ENCODE measurements around the gene TM4SF4. TPM values are rescaled to one million over a fixed set of nuclear protein-coding genes. Genes with fewer than 3 reads are reported as not detected.

TM4SF4 gene
- total RNA-seq, 4 donors from 2014 or later: 3.4 TPM; not detected in 3

DNA sequence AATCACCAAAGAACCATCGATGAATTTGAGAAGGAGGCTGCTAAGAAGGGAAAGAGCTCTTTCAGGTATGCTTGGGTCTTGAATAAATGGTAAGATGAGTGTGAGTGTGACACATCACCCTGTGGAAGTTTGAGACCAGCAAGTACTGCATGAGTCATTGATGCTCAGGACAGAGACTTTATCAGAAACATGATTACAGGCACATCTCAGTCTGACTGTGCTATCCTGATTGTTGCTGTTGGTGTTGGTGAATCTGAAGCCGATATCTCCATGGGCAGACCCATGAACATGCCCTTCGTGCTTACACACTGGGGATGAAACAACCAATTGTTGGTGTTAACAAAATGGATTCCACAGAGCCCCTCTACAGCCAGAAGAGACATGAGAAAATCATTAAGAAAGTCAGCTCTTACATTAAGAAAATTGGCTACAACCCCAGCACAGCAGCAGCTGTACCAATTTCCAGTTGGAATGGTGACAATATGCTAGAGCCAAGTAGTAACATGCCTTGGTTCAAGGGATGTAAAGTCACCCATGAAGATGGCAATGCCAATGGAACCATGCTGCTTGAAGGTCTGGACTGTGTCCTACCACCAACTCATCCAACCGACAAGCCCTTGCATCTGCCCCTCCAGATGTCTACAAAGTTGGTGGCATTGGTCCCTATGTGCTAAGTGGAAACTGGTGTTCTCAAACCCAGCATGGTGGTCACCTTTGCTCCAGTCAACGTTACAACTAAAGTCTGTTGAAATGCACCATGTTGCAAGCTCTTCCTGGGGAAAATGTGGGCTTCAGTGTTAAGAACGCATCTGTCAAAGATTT, 20.5 kb downstream of the TM4SF4 start:
- intact Hi-C loops (cut with DNase I): loop anchor here (5.0 kb wide), 1 partner anchor 277 kb away; no protein-coding TSS in a partner anchor
- 91 to 94% methylated on average over 6 of the region's 6 CpGs for WGBS, 2 donors

DNA sequence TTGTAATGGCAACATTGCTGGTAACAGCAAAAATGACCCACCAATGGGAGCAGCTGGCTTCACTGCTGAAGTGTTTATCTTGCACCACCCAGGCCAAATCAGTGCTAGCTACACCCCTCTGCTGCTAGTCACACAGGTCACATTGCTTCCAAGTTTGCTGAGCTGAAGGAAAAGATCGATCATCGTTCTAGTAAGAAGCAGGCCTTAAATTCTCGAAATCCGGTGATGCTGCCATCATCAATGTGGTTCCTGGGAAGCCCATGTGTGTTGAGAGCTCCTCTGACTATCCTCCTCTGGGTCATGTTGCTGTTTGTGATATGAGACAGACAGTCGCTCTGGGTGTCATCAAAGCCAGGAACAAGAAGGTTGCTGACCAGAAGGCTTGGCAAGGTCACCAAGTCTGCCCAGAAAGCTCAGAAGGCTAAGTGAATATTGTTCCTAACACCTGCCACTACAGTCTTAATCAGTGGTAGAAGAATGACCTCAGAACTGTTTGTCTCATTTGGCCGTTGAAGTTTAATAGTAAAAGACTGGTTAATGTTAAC, 21.2 kb downstream of the TM4SF4 start:
- WGBS, 2 donors: 84 to 95% methylated on average over 6 of the region's 6 CpGs
- intact Hi-C loops (cut with DNase I): no loop called here

More for the DNA sequence above, 20.5 kb downstream of the TM4SF4 start:
- TF ChIP-seq, protein P1, sequence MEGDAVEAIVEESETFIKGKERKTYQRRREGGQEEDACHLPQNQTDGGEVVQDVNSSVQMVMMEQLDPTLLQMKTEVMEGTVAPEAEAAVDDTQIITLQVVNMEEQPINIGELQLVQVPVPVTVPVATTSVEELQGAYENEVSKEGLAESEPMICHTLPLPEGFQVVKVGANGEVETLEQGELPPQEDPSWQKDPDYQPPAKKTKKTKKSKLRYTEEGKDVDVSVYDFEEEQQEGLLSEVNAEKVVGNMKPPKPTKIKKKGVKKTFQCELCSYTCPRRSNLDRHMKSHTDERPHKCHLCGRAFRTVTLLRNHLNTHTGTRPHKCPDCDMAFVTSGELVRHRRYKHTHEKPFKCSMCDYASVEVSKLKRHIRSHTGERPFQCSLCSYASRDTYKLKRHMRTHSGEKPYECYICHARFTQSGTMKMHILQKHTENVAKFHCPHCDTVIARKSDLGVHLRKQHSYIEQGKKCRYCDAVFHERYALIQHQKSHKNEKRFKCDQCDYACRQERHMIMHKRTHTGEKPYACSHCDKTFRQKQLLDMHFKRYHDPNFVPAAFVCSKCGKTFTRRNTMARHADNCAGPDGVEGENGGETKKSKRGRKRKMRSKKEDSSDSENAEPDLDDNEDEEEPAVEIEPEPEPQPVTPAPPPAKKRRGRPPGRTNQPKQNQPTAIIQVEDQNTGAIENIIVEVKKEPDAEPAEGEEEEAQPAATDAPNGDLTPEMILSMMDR (IDR thresholded peaks at IDR 0.05): no peak
- no peak for TF ChIP-seq POLR2A (IDR thresholded peaks at IDR 0.05)
- H3K9me3 ChIP-seq: no peaks in the 10 kb centered on the region
- H3K4me3 ChIP-seq (replicated peaks in 1 of 3): no peak overlapping the region
- no peak overlapping the region for H3K27ac ChIP-seq
- no peaks in the 10 kb centered on the region for H3K27me3 ChIP-seq
- H3K4me1 ChIP-seq: no peaks in the 10 kb centered on the region
- DNase-seq: no peak
- no peaks in the 10 kb centered on the region for H3K36me3 ChIP-seq

DNA sequence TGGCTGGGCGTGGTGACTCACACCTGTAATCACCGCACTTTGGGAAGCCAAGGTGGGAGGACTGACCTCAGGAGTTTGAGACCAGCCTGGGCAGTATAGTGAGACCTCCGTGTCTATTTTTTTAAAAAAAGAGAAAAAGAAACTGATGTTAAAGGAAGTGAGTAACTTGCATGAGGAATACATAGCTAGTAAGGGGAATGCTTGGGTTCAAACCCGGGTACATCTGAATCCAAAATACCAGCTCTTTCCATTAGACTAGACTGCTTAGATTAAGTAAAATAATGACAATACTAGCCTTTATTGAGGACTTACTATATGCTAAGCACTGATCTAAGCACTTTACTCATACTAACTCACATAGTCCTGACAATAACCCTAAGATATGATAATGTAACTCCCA, 22.4 kb downstream of the TM4SF4 start:
- H3K9me3 ChIP-seq: no peaks in the 10 kb centered on the region
- no peak overlapping the region for H3K27ac ChIP-seq
- peaks cover under 1 to 12% of the 10 kb centered on the region in 2 donors for H3K4me1 ChIP-seq
- intact Hi-C loops (cut with DNase I): no loop called here
- 88 to 94% methylated on average over 4 of the region's 4 CpGs for WGBS, 2 donors
- H3K4me3 ChIP-seq (replicated peaks in 1 of 3): no peak overlapping the region
- TF ChIP-seq POLR2A (IDR thresholded peaks at IDR 0.05): no peak
- TF ChIP-seq, protein P1 (IDR thresholded peaks at IDR 0.05): no peak
- H3K27me3 ChIP-seq: no peaks in the 10 kb centered on the region
- no peaks in the 10 kb centered on the region for H3K36me3 ChIP-seq
- no peak for DNase-seq

More for the DNA sequence above, 21.2 kb downstream of the TM4SF4 start:
- Histone ChIP-seq H3K9me3 (no peaks in the 10 kb centered on the region), H3K27ac (no peak overlapping the region), H3K4me1 (peaks cover 0 to 2% of the 10 kb centered on the region in 2 donors), H3K36me3 (no peaks in the 10 kb centered on the region), H3K27me3 (no peaks in the 10 kb centered on the region), H3K4me3 (replicated peaks in 1 of 3) (no peak overlapping the region)
- TF ChIP-seq, protein P1 (IDR thresholded peaks at IDR 0.05): no peak
- TF ChIP-seq POLR2A (IDR thresholded peaks at IDR 0.05): no peak
- DNase-seq: no peak

DNA sequence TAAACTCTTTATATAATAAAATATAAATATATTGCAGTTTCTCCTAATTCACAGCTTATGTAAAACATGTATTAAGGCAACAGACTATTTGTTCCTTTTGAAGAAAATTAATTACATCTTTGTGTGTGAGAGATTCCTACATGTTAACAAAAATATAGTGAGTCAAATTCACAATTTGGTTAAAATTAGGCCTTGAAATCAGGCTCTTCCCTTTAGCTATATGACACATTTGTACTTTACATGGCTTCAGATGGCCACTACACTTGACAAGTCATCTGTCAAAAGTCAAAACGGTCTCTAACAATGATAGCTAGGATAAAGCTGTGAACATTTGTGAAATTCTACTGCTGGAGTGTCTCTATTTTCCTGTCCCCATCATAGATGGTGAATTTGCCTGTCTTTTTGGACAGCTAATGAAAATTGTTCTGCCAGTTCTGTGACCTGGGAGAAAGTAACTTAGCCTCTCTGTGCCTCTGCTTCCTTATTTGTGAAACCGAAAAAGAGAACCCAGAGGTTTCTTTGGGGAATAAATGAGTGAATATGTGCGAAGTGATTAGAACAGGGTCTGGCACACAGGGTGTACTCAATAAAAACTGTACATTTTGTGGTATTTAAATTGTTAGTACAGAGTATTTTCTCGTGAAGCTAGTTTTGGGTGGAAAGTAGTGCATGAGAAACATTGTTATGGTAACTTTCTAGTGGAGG, 23.6 kb downstream of the TM4SF4 start:
- WGBS, 2 donors: 61 to 64% methylated on average over 4 of the region's 4 CpGs
- Histone ChIP-seq H3K36me3 (no peaks in the 10 kb centered on the region), H3K27me3 (no peaks in the 10 kb centered on the region), H3K27ac (no peak overlapping the region), H3K9me3 (no peaks in the 10 kb centered on the region), H3K4me1 (peaks cover 13 to 20% of the 10 kb centered on the region in 2 donors), H3K4me3 (replicated peaks in 1 of 3) (no peak overlapping the region)
- TF ChIP-seq POLR2A (IDR thresholded peaks at IDR 0.05): no peak
- TF ChIP-seq, protein P1 (IDR thresholded peaks at IDR 0.05): no peak
- DNase-seq: no peak
- intact Hi-C loops (cut with DNase I): no loop called here
